SHP77 (cell line): ENCODE results near the gene CACNA1C.

ENCODE experiments used
- DNase-seq, 2 experiments: peaks; one replicate each; lab custom pipeline; 2025; lab: John Stamatoyannopoulos, UW

CACNA1C gene

GRCh38 chr12:2171672-2172426 lies 119.1 kb downstream of the CACNA1C start:
- DNase-seq, result no peak

DNA sequence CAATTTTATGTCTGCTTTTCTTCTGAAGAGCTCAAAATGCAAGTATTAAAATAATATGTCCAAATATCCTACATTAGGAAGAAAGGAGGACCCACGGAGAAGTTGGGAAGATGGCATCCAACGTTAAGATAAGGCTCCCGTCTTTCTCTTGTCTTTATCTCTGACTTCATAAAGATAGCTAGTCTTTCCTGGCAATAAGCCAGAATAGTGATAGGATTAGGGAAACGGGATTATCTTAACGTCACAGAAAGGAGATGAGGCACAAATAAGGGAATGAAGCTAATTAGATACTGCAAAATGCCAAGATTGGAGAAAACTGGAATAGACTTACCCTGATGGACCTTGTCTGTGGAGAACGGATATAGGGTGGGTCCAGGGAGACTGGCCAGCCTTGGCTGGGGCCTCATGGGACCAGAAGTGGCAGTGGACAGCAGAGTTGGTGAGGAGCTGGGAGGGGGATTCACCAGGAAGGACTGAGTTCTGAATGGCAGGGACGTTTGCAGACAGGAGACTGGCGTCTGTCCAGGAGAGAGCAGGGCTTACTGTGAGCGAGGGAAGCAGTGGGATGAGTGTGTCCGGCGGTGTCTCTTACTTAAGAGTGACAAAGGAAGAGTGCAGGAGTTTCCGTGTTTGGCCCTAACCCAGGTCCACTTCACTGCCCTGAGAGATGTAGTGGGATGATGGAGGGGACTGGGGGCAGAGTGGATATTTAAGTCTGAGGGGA lies 119.9 kb downstream of the CACNA1C start:
- no peak for DNase-seq

GRCh38 chr12:2173971-2174370 lies 121.2 kb downstream of the CACNA1C start:
- no peak for DNase-seq

GRCh38 chr12:2177003-2177402 lies 124.2 kb downstream of the CACNA1C start:
- DNase-seq, result no peak

- no peak for DNase-seq
These were observed 125.0 kb downstream of the CACNA1C start for GRCh38 chr12:2177751-2178150.

DNA sequence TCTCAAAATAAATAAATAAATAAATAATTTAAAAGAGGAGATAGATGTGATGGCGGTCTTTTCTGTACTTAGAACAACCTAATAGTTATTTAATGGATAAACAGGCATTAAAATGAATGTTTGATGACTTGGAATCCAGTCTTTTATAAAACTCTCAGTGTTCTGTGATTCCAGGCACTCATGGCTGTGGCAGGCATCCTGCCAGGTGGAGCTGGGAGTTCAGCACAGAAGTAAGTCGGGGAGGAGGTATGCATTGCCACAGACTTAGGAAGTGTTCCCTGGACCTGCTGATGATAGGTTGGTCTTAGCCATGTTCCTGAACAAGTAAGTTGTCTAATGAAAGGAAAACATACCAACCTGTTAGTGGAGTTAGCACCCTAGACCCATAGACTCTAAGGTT lies 126.3 kb downstream of the CACNA1C start:
- no peak for DNase-seq

- no peak for DNase-seq
These were observed 127.4 kb downstream of the CACNA1C start for GRCh38 chr12:2179953-2180736.

- no peak for DNase-seq
These were observed 127.9 kb downstream of the CACNA1C start for GRCh38 chr12:2180737-2181082.

GRCh38 chr12:2183556-2184541 lies 131.1 kb downstream of the CACNA1C start:
- no peak for DNase-seq

GRCh38 chr12:2185751-2186341 lies 133.1 kb downstream of the CACNA1C start:
- DNase-seq, result no peak

DNA sequence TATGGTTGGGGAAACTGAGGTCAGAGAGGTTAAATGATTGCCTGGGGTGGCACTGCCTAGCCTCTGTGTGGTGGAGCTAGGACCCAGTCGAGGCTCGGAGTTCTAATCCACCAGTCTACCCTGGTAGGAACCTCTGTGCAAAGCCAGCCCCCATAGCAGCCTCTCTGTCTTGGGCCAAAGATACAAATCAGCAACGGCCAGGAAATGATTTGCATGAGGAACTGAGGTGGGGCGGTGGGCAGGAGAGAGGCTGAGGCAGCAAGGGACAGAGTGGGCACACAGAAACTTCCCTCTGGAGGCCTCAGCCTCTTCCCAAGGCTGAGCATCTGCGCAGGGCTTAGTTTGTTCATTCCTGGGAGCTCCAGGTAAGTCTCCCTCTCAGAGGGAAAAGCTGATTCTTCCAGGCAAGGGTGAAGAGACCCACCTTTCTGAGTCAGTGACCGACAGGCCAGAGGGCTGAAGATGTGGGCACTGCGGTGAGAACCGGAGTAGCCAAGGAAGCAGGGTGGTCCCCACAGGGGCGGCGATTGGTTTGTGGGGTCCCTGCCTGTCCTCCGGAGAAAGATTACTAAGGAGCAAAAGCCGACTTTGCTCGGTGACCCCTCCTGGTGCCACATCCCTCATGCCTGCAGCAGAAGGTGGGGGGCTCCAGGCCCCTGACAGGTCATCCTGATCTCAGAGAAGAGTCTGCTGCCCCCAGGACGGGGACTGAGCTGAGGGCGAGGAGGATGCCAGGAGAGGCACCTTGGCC lies 134.6 kb downstream of the CACNA1C start:
- no peak for DNase-seq

DNA sequence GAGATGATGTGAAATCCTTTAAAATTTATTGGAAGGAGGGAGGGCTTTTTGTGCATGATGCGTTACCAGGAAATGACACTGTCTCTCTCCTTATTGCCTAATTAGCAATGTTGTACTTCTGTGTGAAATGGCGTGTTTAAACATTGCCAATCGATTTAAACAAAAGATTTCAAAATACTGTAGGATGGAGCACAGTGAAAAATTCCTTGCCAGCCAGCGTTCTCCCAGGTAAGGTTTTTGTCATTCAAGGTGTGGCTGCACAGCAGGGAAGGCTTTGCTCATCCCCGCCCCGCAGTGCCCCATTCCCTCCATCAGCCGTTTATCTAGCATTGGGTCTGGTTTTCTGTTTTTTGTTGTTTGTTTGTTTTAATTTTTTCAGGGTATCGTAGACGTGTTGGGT lies 137.3 kb downstream of the CACNA1C start:
- DNase-seq, result no peak

DNA sequence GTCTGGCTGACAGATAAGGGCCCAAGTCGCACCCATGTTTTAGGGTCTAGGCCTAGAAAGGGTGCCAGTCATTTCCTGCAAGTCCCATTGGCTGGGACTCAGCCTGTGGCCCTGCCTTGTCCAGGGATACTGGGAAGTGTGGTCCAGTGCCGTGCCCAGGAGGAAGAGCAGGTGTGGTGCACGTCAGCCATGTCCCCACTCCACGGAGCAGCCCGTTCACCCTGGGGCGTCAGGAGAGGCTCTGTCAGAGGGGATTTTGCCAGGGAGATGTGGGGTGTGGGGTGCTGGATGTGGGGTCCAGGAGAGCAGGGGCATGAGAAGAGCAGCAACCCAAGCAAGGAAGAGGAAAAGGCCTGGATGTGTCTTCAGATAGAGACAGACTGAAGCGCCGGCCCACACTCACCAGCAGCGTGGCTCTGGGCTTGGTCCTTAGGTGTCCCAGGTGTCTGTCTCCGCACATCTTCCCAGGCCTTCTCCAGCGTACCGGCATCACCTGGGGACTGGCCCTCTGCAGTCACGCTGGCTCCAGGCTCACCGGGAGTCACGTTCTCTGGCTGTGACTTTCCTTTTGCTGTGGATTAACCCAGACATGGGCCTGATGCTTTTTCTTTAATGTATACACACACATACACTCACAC lies 138.2 kb downstream of the CACNA1C start:
- DNase-seq, result no peak

DNA sequence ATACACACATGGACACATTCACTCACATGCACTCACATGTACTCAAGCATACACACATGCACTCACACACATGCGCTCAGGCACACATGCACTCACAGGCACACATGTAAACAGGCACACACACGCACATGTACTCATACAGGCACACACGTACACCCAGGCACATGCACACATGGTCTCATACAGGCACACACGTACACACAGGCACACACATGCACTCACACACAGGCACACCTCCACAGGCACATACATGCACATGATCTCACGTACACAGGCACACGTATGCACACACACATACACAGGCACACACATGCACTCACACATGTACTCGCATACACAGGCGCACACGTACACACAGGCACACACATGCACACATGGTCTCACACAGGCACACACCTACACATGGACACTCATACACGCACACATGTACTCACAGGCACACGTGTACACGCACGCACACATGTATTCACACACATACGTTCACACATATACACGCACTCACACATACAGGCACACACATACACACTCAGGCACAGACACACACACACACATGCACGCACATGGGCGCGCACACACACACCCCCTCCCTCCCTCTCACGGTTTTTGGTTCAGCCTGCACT lies 138.9 kb downstream of the CACNA1C start:
- DNase-seq, result no peak

DNA sequence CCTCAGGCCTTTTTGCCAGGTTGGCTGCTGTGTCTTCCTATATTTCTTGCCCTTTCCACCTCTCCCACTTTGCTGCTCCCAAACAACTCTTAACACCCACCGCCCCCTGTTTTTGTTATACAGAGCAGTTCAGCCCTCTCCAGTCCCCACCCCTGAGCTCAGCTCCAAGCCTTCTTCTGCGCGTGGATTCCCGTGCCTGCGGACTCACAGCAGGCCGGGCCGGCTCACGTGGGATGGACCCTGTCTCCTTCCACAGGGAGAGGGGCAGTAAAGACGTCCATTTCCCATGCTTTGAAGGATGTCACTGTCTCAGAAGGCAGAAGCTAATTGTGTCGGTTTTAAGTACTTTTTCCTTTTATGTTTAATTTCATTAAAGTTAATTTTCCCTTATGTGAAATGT lies 139.4 kb downstream of the CACNA1C start:
- no peak for DNase-seq

DNA sequence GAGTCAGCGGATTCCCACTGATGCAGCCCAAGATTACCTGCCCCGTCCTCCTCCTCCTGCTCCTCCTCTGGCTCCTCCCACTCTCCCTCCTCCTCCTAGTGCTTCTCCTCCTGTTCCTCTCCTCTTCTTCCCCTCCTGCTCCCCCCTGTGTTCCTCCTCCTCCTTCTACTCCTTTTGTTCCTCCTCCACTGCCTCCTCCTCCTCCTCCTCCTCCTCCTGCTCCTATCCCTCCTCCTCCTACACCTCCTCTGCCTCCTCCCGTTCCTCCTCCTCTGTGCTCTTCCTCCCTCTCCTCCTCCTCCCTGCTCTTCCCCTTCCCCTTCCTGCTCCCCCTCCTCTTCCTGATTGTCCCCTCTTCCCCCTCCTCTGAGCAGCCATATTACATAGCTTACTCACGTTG lies 141.3 kb downstream of the CACNA1C start:
- DNase-seq, result no peak

DNA sequence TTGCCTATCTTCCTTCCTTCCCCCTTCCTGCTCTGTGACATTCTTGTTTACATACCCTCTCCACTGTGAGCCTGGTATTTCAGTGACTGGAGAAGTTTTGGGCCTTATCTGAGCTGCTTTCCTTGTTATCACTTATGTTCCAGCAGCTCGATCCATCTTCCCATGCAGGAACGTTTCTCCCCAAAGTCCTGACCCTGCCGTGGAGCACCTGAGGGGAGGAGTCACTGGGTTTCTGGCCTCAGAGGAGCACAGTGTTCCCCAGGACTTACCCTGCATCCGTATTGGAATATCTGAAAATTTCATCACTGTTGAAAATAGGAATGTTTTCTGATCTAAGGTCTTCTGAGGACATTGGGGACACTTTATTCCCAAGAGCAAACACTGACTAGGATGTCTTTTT lies 141.8 kb downstream of the CACNA1C start:
- DNase-seq, result no peak

DNA sequence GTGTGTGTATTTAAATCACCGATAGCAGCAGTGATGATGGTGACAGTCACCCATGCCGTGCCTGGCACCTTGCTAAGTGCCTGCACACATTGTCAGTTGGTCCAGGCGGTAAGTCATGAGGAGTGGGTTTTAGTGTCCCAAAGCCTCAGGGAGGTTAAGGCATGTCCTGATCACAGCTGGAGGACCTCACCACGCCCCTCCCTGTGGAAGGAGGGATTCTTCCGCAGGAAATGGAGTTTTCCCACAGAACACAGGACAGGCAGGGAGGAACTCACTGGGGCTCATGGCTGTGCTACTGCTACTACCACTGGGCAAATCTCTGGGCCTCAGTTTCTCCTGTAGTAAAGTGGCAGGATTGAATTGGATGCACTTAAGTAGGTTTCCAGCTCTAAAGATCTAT lies 142.3 kb downstream of the CACNA1C start:
- DNase-seq, result no peak

DNA sequence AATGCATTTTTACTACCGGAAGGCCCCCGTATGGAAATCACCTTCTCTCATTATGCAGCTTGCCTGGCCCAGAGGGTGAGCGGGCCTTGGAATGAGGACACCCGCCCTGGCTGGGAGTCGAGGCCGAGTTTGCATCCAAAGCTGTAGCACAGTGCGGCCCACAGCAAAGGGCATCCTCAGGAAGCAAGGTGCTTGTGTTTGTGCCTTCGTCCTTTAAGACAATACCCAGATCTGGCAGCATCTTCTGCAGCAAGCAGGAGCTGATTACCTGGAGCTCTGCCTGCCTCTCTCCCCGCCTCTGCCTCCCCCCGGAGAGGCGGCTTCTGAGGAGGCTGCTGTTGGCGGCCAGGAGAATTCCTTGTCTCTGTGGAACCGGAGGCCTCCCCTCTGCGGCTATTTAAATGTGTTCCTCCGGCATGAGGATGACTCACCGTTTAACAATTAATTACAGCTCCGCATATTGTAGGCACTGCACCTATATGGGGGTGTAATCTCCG lies 145.3 kb downstream of the CACNA1C start:
- no peak for DNase-seq
